Activated CD4-positive, alpha-beta T cell treated with anti-CD3 and anti-CD28 coated beads, Interleukin-10, Interleukin-2, amounts not matched to agents 100 ng/mL and 50 ng/mL, durations not matched to agents 16 hours and 8 hours (primary cell): ENCODE results near the gene DNAH14.
"Not testable (repeated sequence)": the region's sequence is repeated elsewhere in the genome, so short reads cannot be mapped to it uniquely, and the experiment has no call there.

Experiments
- DNase-seq: peaks from one replicate; pipeline ENCODE4 v3.0.0-alpha.2; 2020

Gene DNAH14

DNA sequence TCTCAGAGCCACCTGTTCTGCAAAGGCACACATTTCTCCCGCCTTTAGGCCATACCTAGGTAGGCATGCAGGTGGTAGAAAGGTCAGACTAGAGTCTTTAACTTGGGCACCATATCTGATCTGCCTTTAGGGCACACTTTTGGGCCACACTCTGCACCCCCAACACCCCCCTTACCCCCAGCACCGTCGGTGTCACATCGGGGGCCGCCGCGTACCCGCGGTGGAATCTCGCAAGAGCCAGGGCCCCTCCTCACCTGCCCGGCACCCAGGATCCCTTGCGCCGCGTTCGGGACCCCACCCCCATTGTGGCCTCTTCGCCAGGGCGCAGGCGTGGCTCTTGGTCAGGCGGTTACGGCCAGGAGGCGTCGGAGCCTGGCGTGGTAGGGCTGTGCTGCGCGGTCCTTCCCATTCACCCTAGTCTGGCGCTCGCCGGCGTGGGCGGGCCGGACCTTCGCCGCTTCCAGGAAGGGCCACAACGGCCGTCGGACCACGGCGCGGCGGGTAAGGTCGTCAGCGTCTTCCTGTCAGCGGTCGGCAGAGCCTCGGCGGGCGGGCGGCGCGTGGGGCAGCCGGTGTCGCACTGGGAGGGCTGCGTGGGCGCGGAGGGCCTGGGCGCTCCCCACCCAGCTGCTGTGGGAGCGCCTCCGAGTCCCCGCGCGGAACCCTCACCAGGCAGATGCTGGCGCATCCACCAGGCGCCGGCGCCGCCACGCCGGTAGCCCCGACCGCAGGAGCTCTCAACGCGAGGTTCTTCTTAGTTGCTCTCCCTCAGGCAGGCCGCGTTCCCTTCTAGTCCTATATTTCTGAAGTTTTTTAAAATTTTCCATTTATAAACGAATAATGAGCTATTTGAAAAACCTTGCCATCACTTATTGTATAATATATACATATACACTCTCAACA lies at the start of gene DNAH14:
Gene DNAH14, plus strand, starts transcription at position 341 of the 903 bp plus-strand sequence. CDS start 23,028 bp downstream, outside the sequence.
- peak; percentile 30 for DNase-seq

DNA sequence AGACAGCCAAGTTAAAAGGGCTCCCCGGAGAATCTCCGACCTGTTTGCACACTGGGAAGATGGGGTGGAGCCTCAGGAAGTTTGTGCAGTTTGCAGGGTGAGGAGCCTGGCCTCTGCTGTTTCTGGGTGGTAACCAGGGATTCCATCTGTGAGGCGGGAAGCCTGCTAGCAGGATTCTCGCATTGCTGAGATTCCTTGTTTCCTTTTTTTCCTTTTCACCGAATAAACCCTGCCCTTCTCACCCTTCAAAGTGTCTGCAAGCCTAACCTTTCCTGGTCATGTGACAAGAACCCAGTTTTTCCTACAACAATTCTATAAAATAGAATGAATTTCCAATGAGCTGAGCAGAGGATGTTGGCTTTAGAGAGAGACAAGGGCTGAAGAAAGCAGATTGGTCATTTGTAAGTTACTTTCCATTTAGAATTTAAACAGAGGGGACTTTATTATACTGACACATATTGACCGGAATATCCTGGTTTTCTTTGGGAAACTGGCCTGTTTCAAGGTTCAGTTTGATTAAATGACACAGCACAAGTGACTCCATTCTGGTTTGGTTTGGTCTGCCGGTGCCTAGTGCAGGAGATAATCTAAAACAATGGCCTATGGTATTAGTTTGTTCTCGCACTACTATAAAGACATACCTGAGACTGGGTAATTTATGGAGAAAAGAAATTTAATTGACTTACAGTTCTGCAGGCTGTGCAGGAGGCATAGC lies 48.7 kb upstream of the DNAH14 start:
- DNase-seq = no peak

DNA sequence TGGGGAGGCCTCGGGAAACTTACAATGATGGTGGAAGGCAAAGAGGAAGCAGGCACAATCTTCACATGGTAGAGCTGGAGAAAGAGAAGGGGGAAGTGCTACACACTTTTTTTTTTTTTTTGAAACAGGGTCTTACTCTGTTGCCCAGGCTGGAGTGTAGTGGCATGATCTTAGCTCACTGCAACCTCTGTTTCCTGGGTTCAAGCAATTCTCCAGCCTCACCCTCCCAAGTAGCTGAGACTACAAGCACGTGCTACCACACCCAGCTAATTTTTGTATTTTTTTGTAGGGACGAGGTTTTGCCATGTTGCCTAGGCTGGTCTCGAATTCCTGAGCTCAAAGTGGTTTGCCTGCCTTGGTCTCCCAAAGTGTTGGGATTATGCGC lies 48.2 kb upstream of the DNAH14 start:
- not testable (repeated sequence) for DNase-seq

DNA sequence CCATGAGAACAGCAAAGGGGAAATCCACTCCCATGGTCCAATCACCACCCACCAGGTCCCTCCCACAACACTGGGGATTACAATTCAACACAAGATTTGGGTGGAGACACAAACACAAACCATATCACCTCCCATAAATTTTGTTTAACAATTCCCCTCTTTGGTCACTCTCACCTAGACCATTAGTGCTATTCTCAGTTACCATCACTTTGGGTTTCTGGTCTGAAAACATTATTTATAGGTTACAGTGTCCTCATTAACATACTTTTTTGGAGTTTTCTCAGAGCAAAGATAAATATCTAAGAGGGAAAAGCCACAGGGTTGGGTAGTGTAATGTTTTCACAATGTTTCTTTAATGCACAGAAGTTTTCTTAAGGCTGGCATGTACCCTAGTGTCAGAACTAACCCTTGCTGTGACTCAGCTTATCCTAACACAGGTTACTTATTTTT lies 47.7 kb upstream of the DNAH14 start:
- DNase-seq = no peak

DNA sequence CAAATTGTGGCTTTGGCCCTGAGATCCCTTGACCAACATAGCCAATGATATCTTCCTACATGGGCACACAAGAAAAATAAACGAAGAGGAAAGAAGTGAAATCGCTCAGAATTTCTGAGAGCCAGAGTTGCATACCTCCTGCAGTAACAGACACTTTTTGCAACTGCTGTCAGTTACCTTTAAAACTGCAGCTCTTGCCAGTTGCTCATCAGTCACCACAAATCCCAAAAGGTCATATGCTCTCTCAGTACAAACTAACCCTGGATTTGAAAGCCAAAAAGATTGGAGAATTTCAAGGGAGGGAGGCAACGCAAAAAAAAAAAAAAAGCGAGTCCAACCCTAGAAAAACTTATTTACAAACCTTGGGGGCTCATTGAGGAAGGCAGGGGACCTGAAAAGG lies 47.2 kb upstream of the DNAH14 start:
- DNase-seq = no peak

DNA sequence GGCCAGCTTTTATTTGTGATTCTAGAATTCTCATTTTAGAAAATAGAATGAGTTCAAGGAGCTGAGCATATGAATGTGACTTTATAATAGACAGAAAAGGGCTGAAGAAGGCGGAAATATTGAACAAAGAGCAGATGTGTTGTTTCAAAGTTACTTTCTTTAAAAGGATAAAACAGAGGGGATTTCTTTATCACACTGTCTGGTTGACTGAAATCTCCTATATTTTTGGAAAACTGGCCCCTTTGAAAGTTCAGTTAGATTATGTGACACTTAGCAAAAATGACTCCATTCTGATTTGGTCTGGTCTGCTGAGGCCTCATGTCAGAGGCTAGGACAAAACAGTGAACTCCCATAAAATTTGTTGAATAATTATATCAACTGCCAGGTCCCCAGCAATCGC lies 46.4 kb upstream of the DNAH14 start:
- no peak for DNase-seq

DNA sequence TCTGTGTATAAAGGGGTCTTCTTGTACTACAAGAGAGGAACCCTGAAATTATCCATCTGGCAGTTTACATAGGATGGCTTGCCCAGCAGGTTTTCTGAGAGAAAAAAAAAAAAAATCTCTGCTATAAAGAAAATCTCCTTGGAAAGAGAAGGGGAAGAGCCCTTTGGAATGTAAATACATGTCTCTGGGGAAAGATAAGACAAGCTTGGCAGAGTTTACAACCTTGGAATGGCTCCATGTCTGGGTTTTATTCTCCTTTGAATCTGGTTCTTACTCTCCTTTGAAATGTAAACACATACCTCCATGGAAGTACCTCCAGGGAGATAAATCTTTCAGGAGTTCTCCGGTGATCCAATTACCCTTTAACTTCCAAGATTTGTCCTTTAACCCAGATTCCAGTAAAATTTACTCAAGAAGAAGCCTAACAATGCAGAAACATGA lies 45.1 kb upstream of the DNAH14 start:
- DNase-seq = no peak

DNA sequence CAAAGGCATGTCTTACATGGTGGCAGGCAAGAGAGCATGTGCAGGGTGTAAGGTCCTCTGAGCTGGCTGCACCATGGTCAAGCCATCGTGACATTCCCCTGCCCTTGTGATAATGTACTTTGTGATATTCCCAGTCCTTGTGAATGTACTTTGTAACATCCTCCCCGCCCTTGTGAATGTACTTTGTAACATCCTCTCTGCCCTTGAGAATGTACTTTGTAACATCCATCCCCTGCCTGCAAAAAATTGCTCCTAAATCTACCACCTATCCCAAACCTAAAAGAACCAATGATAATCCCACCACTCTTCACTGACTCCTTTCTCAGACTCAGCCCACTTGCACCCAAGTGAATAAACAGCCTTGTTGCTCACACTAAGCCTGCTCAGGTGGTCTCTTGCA lies 44.1 kb upstream of the DNAH14 start:
- not testable (repeated sequence) for DNase-seq

DNA sequence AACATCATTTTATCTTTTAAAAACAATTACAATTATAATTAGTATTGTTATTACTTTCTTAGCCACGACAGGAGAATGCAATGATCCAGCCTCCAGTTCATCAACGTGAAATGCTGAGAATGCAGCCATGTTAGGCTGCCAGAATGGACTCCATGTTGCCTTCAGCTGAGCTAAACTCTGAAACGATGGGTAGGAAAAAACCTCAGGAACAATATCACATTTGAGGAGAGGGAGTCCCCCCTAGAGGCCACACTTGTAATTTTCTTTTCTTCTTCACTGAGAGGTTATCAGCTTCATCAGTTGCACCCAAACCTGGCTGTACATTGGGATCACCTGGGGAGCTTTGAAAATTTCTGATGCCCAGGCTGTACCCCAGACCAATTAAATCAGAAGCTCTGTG lies 34.6 kb upstream of the DNAH14 start:
- DNase-seq = no peak

DNA sequence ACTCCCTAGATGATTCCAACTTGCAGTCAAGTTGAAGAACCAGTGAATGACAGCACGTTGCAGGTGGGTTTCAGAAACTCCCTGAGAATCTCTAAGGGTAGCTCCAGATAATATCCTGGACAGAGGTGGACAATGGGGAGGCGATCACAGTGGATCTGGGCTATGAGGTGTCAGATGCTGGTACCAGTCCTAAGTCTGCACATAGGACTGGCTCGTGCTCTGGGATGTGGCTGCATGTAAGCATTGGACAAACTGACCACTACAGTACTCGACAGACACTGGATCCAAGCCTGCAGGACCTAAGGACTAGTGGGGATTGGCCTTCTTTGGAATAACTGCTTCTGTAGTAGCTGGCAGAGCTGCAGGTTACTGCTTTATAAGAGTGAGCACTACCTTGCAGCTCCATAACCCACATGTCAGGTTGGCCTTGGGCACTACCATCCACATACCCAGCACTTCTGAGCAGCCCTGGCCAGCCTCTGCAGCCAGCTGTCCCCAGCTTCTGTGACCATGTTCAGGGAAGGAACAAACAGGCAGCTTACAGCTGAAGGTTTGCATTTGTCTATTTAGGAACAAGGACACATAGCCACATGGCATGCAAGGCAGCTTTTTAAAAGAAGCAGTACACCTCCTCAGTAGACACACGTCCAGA lies 33.2 kb upstream of the DNAH14 start:
- no peak for DNase-seq

DNA sequence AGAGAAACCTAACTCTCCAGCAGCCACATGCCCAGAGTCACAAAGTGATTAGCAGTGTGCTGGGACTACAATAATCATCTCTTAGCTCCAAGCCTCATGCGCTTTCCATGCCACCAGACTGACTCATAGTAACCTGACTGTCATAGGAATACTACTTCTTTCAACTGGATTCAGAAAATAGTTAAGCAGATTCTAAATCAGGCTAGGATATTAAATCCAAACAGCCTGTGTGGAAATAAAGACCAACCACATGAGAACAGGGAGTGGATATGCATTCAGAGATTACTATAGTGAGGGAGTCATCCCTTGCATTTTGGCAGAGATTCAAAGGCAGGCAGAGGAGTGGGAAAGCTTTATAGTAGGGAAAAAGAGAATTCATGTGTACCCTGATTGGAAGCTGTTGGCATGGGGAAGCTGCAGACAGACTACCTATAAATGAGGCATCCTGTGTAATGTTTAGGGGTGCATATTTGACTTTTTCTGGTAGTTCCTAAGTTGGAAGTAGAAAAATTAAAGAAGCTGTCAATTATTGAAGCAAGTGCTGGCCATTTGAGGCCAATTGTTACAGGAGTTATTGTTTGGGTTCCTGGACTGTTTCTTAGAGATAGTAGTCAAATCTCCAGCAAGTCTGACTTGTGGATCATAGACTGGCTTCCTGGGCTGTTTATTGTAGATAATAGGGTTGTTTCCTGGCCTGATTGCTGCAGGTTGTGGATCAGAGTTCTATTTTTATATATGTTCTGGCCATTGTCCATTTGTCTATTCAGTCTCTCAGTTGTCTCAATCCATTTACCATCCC lies 31.7 kb upstream of the DNAH14 start:
- DNase-seq = no peak

DNA sequence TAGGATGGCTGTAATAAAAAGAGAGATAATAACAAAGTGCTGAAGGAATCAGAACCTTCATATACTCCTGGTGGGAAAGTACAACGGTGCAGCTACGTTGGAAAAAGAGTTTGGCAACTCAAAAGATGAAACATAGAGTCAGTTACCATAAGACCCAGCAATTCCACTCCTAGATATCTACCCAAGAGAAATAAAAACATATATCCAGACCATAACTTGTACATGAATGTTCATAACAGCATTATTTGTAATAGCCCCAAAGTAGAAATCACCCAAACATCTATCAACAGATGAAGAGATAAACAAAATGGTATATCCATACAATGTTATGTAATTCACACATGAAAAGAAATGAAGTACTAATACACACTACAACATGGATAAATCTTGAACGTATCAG lies 30.5 kb upstream of the DNAH14 start:
- no peak for DNase-seq

DNA sequence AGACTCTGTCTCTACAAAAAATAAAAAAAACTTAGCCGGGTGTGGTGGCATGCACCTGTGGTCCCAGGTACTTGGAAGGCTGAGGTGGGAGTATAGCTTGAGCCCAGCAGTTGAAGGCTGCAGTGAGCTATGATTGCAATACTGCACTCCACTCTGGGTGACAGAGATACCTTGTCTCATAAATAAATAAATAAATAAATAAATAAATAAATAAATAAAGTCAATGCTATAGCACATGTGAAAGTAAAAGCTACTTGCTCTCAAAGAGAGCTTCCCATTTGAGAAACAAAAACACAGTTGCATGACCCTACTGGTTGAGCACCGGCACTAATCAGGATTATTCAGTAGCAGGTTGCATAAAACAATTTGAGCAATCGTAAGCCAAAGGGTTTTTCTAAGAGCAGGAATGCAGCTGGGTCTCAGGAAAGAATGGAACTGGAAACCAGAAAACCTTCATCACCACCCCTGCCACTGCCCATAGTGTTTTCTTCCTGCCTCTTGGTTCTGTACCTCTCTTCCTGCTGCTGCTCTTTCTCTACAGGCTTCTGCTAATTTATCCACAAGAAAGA lies 29.3 kb upstream of the DNAH14 start:
- DNase-seq = no peak

DNA sequence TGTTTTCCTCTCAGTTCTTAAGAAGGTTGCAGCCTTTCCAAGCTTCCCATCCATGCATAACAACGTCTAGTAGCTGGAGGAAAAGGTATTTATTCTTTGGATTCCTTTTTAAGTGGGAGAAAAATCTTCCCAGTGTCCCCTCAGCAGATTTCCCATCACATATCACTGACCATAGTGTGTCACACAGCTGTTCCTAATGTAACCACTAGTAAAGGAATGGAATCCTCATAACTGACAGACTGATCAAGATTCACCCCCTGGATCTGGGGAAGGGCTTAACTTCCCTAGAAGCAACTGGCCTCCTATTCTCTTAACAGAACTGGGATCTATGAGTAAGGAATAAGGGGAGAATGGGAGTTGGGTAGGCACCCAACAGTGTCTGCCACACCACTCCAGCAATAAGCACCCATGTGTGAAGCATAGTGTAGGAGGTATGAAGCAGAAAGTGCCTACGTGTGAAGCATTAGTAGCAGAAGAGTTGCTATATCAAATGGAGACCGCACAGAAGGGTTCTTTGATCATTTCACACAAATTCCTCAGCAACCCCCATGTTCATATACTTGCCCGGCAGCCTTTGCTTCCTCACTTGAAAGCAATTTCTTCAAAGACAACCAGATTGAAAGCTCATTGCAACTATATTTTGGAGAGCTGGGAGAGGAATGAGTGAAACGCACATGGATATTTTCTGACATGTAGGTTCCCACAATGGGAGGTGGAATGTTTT lies 28.2 kb upstream of the DNAH14 start:
- DNase-seq = no peak

DNA sequence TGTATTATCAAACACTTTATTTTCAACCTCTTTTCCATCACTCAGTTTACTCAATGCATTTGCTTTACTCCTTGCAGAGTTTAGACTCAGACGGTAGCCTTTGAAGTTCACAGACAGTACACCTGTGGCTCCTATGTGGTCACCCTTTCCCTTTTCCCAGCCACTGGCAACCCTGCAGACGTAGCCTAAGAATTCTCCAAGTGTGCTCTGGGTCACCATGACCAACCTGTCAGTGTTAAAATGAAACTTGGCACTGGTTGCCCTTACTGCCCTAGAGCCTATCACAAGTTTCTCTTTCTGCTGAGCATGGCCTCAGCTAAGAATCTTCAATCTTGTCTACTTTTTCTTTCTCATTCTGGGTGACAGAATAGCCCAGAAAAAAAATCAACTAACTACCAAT lies 25.5 kb upstream of the DNAH14 start:
- DNase-seq = no peak

DNA sequence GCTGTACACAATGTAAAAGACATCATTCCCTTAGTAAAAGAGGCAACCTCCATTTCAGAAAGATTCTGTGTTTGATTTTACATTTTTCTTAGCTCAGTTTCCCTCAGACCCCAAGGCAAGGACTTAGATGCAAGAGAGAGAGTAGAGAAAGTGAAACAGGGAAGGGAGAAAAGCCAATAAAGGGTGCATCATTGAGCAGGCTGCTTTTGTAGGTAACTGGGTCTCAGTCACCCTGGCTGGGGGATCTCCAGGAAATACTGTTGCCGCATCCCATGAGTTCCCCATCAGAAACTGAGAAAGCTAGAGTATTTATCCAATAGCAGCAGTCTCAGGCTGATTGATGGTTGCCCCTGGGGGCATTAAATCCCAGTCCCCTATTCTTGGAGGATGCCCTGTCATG lies 23.1 kb upstream of the DNAH14 start:
- DNase-seq = no peak

DNA sequence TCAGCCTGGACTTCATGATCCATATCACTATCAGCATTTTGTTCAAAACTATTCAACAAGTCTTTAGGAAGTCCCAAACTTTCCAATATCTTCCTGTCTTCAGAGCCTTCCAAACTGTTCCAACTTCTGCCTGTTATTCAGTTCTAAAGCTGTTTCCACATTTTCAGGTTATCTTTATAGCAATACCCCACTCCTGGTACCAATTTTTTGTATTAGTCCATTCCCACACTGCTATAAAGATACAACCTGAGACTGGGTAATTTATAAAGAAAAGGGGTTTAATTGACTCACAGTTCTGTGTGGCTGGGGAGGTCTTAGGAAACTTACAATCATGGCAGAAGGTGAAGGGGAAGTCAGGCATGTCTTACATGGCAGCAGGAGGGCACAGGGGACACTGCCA lies 18.3 kb upstream of the DNAH14 start:
- no peak for DNase-seq

DNA sequence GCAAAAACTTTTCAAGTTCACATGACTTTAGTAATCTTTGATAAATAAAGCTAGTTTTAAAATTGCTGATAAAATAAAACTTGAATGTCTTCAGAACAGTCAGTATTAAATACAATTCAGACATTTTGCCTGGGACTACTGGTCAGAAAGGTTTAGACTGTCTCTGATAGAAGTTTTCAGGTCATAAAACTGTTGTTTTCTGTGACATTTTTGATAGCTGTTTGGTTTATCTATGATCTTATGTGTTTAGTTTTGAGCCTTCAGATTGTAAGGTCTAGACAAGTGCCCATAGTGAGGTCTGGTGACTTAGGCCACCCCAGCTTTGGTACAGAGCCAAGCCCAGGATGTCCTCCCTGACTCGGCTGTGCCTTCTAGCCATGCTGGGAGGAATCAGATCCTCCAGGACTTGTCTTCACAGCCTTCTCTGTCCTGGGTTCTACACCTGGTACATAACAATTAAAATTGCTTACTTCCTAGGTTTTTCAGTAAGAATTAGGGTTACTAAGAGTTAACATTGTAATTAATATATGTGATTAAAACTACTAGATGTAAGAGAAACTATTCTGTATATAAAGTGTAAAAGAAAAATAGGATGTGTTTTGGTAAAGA lies 15.1 kb upstream of the DNAH14 start:
- no peak for DNase-seq

DNA sequence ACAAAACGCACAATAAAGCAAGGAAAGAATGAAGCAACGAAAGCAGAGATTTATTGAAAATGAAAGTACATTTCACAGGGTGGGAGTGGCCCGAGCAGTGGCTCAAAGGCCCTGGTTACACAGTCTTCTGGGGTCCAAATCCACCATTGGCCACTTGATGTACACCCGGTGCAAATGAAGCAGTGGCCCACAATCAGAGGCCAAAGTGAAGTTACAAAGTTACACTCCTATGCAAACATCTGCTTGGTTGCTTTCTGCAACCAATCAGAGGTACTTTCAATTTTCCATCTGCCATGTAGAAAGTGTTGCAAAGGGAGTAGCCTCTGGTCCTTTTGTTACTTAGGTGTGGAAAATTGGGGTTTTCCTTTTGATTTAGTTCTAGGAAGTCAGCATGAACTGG lies 10.0 kb upstream of the DNAH14 start:
- no peak for DNase-seq

DNA sequence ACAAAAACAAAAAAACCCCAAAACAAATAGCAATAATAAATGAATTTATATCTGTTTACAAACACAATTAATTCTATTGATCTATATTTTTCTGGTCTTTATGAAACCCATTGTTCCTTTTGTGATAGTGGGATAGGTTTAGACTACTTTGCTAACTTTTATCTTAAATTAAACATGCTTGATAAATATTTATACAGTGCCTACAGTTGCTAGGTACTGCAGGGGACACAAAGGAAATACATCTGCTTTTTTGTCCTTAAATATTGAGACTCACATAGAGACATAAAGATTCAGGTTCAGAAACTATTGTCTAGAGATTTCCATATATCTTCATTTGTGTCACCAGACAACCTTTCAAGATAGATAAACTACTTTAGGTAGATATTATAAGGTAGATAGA lies 8.5 kb upstream of the DNAH14 start:
- DNase-seq = no peak

DNA sequence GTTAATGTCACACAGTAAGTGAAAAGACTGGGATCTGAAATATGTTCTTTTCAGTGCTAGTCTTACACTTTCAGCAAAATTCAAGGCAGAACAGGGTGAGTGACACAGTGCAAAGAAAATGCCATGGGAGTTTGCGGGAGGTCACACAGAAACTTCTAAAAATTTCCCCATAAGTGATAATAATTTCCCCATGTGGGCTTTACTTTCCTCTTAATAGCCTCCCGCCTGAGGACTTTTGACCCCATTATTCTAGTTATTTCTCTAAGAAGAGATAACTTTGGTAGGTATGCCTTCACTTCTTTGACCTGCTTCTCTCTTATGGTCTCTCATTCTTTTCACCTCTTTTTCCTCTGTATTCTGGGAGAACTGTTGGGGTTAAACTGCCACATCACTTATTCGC lies 8.1 kb upstream of the DNAH14 start:
- DNase-seq = no peak
